Peyer's patch (tissue), 4 donors: Measurements from ENCODE around the gene KRTAP1-1. TPM values are rescaled to one million over a fixed set of nuclear protein-coding genes. Genes with fewer than 3 reads are reported as not detected.

Experiments used
- DNase-seq, 3 donors: peaks; one replicate each; pipeline ENCODE4 v3.0.0-alpha.2; 2017 to 2019
- H3K27ac ChIP-seq, 4 donors: fragments of 200-600 bp; sonication (generic); one replicate each; pipeline ENCODE4 v1.5.1; 2016 to 2019
- H3K27me3 ChIP-seq, 2 donors: fragments of 200-600 bp; sonication (generic); one replicate each; pipeline ENCODE4 v1.5.1; 2019
- H3K36me3 ChIP-seq, 3 donors: fragments of 200-600 bp; sonication (generic); one replicate each; pipeline ENCODE4 v1.5.1; 2016 to 2019
- H3K4me1 ChIP-seq, 4 donors: fragments of 200-600 bp; sonication (generic); one replicate each; pipeline ENCODE4 v1.5.1; 2016 to 2019
- H3K4me3 ChIP-seq, 4 donors: fragments of 200-600 bp; sonication (generic); 1 replicate in 3 of 4; 2 replicates in 1 of 4; pipeline ENCODE4 v1.5.1; 2016 to 2019; ENCODE audit warnings: mild to moderate bottlenecking in 1 of 4
- H3K9me3 ChIP-seq, 4 donors: fragments of 200-600 bp; sonication (generic); one replicate each; pipeline ENCODE4 v1.5.1; 2016 to 2019; ENCODE audit warnings: mild to moderate bottlenecking in 1 of 4
- POLR2A ChIP-seq, 2 donors: fragments of 450-650 bp; IDR thresholded peaks; one replicate each; pipeline ENCODE4 v1.5.1; 2017; ENCODE audit warnings: antibody characterized with exemption in 2 of 2, mild to moderate bottlenecking in 2 of 2, moderate library complexity in 2 of 2
- total RNA-seq, 4 donors: library from RNA; depleted of rRNA; stranded (reverse); fragments of >200 nt; gene quantifications; one replicate each; pipeline ENCODE4 v1.1.0, GENCODE V29; 2016
- TF ChIP-seq, protein P1 (sequence below), 6 experiments: fragments of 450-650 bp in 4 of 6; fragments of 200-600 bp in 2 of 6; sonication (generic) in 1 of 6; IDR thresholded peaks; one replicate each; pipeline ENCODE4 v1.5.1; 2017 to 2019; ENCODE audit warnings: antibody characterized with exemption in 6 of 6, mild to moderate bottlenecking in 3 of 6, moderate library complexity in 1 of 6

Gene KRTAP1-1
- total RNA-seq, 4 donors from 2014 or later: not detected

GRCh38 chr17:41013181-41013580, 28.1 kb downstream of the KRTAP1-1 start:
- Histone ChIP-seq H3K4me3 (no peak overlapping the region), H3K9me3 (no peaks in the 10 kb centered on the region), H3K36me3 (no peaks in the 10 kb centered on the region), H3K27ac (no peak overlapping the region), H3K27me3 (no peaks in the 10 kb centered on the region), H3K4me1 (no peaks in the 10 kb centered on the region)
- DNase-seq: no peak
- TF ChIP-seq, protein P1, sequence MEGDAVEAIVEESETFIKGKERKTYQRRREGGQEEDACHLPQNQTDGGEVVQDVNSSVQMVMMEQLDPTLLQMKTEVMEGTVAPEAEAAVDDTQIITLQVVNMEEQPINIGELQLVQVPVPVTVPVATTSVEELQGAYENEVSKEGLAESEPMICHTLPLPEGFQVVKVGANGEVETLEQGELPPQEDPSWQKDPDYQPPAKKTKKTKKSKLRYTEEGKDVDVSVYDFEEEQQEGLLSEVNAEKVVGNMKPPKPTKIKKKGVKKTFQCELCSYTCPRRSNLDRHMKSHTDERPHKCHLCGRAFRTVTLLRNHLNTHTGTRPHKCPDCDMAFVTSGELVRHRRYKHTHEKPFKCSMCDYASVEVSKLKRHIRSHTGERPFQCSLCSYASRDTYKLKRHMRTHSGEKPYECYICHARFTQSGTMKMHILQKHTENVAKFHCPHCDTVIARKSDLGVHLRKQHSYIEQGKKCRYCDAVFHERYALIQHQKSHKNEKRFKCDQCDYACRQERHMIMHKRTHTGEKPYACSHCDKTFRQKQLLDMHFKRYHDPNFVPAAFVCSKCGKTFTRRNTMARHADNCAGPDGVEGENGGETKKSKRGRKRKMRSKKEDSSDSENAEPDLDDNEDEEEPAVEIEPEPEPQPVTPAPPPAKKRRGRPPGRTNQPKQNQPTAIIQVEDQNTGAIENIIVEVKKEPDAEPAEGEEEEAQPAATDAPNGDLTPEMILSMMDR (IDR thresholded peaks at IDR 0.05): no peak
- no peak for TF ChIP-seq POLR2A (IDR thresholded peaks at IDR 0.05)

DNA sequence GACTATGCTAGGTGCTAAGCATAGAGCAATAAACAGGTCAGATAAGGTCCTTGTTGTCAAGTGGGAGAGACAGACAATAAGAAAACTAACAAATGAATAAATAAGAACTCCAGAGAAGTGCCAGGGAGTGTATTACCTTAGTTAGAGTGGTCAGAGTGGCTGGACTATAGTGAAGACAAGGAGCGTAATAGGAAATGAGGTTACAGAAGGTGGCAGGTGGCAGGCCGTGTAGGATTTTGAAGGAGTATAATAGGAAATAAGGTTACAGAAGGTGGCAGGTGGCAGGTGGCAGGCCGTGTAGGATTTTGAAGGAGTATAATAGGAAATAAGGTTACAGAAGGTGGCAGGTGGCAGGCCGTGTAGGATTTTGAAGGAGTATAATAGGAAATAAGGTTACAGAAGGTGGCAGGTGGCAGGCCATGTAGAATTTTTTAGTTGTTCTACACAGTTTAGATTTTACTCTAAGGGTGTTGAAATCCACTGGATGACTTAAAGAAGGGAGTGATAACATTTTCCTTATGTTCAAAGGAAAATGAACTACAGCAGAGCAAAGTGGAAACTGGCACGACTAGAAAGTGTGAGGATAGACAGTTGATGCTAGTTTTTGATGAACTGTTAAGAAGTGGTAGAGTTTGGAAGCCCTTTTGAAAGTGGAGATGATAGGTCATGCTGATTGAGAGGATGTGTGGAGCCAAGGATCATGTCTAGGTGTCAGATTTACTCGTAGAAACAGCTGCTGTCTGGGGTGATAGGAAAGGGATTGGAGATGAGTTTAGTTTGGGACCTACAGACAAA, 28.7 kb downstream of the KRTAP1-1 start:
- H3K27me3 ChIP-seq: no peaks in the 10 kb centered on the region
- H3K9me3 ChIP-seq: no peaks in the 10 kb centered on the region
- DNase-seq: no peak
- H3K4me3 ChIP-seq: no peak overlapping the region
- TF ChIP-seq, protein P1 (IDR thresholded peaks at IDR 0.05): no peak
- no peak for TF ChIP-seq POLR2A (IDR thresholded peaks at IDR 0.05)
- no peaks in the 10 kb centered on the region for H3K36me3 ChIP-seq
- no peak overlapping the region for H3K27ac ChIP-seq
- H3K4me1 ChIP-seq: no peaks in the 10 kb centered on the region

GRCh38 chr17:41010441-41010840, 30.8 kb downstream of the KRTAP1-1 start:
- no peak for DNase-seq
- TF ChIP-seq, protein P1 (IDR thresholded peaks at IDR 0.05): no peak
- TF ChIP-seq POLR2A (IDR thresholded peaks at IDR 0.05): no peak

GRCh38 chr17:41009936-41010335, 31.3 kb downstream of the KRTAP1-1 start:
- H3K27me3 ChIP-seq: no peaks in the 10 kb centered on the region

More at GRCh38 chr17:41010441-41010840, 30.8 kb downstream of the KRTAP1-1 start:
- Histone ChIP-seq H3K27ac (no peak overlapping the region), H3K36me3 (no peaks in the 10 kb centered on the region), H3K9me3 (no peaks in the 10 kb centered on the region), H3K4me3 (no peak overlapping the region), H3K4me1 (no peaks in the 10 kb centered on the region), H3K27me3 (no peaks in the 10 kb centered on the region)

GRCh38 chr17:41009301-41009760, 31.9 kb downstream of the KRTAP1-1 start:
- no peak for DNase-seq
- Histone ChIP-seq H3K4me3 (no peak overlapping the region), H3K27me3 (no peaks in the 10 kb centered on the region), H3K9me3 (no peaks in the 10 kb centered on the region), H3K27ac (no peak overlapping the region), H3K36me3 (no peaks in the 10 kb centered on the region), H3K4me1 (no peaks in the 10 kb centered on the region)
- no peak for TF ChIP-seq POLR2A (IDR thresholded peaks at IDR 0.05)
- TF ChIP-seq, protein P1 (IDR thresholded peaks at IDR 0.05): no peak

More at GRCh38 chr17:41009936-41010335, 31.3 kb downstream of the KRTAP1-1 start:
- Histone ChIP-seq H3K9me3 (no peaks in the 10 kb centered on the region), H3K36me3 (no peaks in the 10 kb centered on the region), H3K27ac (no peak overlapping the region), H3K4me3 (no peak overlapping the region), H3K4me1 (no peaks in the 10 kb centered on the region)
- TF ChIP-seq, protein P1 (IDR thresholded peaks at IDR 0.05): no peak
- no peak for DNase-seq
